ENCODE results near the gene YEATS2. TPM values are rescaled to one million over a fixed set of nuclear protein-coding genes. Genes with fewer than 3 reads are reported as not detected.

Gene YEATS2
- total RNA-seq: 35.5 and 46.7 TPM in 2 replicates

GRCh38 chr3:183697610-183698317 is at the start of gene YEATS2:
TSS of gene YEATS2 (plus strand) at chr3:183697797. CDS start at chr3:183715163, 17,366 bp downstream.

GRCh38 chr3:183825456-183826161 is 128.0 kb downstream of the YEATS2 start, which contains the start of gene MAP6D1:
TSS of gene MAP6D1 (minus strand) at chr3:183825577. CDS start at chr3:183825547, 30 bp downstream.

Other genes starting within 250 kb of the YEATS2 start
- under 0.01 TPM in 1 of 2 replicates, not detected in the other for gene KLHL6, start 142.1 kb upstream of the YEATS2 start, total RNA-seq
- 54.2 and 64.1 TPM in 2 replicates for gene KLHL24, start 62.2 kb upstream of the YEATS2 start, total RNA-seq
- 2.1 and 2.8 TPM in 2 replicates for gene MAP6D1, start 127.8 kb downstream of the YEATS2 start, total RNA-seq
- gene PARL, start 187.1 kb downstream of the YEATS2 start, total RNA-seq: 24.2 and 24.4 TPM in 2 replicates